Stimulated activated CD4-positive, alpha-beta T cell treated with anti-CD3 and anti-CD28 coated beads, TNF-alpha, amount 100 ng/mL, for 4 hours (primary cell): ENCODE measurements around the gene SLC25A48.

ENCODE experiments used
- DNase-seq, 3 experiments: peaks; one replicate each; pipeline ENCODE4 v3.0.0-alpha.2; 2020; ENCODE audit warnings: low read depth in 3 of 3

The SLC25A48 gene

DNA sequence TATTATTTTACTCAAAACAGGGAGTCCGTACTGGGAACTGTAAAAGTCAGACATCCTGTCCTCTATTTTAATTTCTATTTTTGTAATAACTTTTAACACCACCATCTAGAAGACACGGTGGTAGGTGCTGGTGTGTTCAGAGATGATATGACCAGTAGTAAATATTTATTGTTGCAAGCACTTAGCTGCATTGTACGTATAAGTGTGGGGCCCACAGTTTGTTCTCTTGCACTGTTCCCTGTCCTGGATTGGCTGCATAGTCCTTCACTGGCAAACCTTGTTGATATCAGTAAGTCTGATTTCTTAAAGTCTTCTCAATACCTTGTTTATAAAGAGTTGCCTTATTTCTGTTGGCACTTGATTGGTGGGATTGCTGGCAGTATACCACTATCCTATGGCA lies 85.7 kb downstream of the SLC25A48 start:
- no peak for DNase-seq

DNA sequence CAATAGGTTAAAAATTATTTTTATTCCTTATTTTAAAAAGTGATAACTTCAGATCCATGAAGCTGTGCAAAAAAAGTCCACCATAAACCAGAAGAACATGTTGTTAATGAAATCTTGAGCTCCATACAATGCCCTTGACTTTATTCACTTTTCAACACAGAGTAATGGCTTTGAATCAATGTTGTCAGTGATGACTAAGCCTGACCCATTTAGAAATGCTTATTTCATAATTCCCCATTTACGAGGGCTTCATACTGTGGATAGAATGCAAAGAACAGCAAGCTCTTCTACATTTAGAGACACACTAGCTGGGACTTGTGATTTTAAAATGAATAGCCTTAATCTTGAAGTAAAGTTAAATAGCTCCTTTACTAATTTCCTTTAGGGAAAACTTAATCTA lies 86.9 kb downstream of the SLC25A48 start:
- DNase-seq: no peak

DNA sequence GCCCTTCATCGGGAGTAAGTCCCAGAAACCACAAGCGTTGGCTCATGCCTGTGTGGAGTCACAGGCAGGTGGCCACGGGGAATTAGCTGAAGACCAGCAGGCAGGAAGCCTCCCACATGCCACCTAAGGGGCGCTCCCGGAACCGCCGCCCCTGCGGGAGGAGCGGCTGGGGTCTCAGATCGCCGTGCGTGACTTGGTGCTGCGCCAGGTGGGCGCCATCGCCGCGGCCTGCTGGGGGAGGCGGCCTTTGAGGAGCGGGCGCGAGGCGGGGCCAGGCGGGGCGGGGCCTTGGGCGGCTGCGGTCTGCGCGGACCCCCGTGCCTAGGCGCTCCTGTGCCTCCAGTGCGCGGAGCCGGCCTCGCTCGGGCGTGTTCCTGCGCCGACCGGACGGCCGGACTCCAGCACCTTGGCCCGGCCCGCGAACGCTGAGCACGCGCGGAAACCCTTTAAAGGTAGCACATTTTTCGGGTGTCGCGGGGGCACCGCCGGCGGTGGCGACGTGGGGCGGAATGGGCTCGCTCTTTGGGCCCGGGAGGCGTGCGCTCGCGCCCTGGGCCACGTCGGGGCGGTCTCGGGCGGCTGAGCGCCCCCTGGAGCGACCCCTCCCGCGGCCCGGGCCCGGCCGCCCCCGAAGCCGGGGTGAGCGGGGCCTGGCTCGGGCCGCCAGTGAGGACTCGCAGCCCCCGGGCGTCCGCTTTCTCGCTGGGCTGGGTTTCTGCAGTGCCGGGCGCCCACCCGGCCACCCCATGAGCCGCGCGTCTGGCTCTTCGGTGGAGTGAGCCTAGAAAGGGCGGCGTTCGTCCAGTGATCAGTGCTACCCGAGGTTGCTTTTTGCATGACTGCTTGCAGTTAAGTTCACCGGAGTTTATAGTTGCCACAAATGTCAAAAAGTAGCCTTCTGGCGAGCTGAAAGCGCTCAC lies 95.8 kb downstream of the SLC25A48 start:
- DNase-seq: no peak

DNA sequence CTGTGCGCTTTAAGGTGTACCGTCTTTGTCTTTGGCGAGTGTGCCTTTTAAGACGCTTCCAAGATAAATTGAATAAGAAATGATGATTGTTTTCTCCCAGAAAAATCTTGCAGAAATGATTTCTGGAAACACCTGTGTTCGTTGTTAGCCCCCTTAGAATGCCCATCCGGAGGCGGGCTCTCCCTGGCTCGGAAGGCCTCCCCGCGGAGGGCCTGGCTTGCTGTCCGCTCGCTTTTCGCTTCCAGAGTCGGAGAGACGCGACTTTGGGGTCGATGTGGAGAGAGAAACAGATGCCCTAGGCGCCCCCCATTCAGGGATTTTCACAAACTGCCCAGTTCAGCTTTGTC lies 96.5 kb downstream of the SLC25A48 start:
- DNase-seq: no peak

DNA sequence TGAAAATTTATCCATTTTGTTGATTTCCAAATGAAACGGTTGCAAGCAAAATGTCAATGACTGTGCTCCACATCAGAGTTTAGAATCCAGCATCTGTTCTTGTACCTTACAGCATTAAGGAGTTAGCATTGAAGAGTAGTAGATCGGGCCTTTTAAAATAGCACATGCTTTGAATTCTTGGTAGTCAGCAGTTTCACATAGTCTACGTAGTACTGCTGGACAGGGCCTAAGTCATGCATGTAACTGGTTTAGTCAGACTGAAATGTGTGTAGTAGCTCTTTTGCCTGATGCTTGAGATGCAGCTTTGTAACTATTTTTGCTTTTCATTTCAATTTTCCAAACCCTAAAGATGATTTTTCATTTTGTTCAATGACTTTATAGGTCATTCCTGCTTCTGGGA lies 100.5 kb downstream of the SLC25A48 start:
- DNase-seq: no peak

DNA sequence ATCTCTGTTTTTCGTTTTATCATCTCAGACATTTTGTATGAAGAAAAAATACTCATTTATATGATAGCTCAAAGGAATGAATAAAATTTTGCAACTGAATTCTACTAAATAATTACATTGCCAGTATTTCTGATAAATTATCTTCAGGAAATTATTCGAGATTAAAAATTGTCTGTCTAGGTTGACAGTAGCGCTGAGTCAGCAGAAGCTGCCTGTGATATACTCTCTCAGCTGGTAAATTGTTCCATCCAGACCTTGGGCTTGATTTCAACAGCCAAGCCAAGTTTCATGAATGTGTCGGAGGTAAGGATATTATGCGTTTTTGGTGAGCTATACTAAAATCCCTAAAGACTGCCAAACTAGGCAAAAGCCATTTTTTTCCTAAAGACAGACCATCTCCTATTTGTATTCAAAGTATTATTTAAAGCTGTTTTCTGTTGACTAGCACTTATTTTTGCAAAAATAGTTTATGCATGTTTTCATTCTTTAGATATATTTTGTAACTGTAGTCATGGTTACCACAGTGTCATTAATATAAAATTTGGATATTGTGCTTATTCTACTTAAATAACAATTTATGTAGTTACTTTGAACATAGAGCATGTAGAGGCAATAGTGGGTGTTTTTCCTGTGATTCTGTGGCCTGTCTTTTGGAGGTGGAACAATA lies 102.9 kb downstream of the SLC25A48 start:
- no peak for DNase-seq
